Keratinocyte (primary cell): ENCODE measurements around the gene KCNMB3. TPM values are rescaled to one million over a fixed set of nuclear protein-coding genes. Genes with fewer than 3 reads are reported as not detected.

Experiments
- DNase-seq: peaks from one replicate; pipeline ENCODE4 v3.0.0-alpha.2; 2011; ENCODE audit warnings: low read depth, missing footprints, low spot score
- FAIRE-seq: peaks from 2 replicates; lab custom pipeline; 2011; peaks lifted over from hg19 to GRCh38; lab: Jason Lieb, UNC
- H2AFZ ChIP-seq: 2 replicates; pipeline ENCODE4 v1.6.0; 2012; ENCODE audit warnings: low read length, control low read depth, inconsistent platforms; ENCODE audit not compliant: control insufficient read depth
- H3K27ac ChIP-seq: 2 replicates; pipeline ENCODE4 v1.5.1; 2011; ENCODE audit warnings: low read length; ENCODE audit not compliant: control insufficient read depth, insufficient read depth
- H3K27me3 ChIP-seq: 3 replicates; pipeline ENCODE4 v1.6.0; 2011; ENCODE audit warnings: low read length; ENCODE audit not compliant: control insufficient read depth, insufficient read depth; ENCODE audit errors: extremely low read depth
- H3K36me3 ChIP-seq, 2 experiments: 2 replicates in 1 of 2; 3 replicates in 1 of 2; pipeline ENCODE4 v1.5.1; 2011; ENCODE audit warnings: low read length in 2 of 2, mild to moderate bottlenecking in 1 of 2; ENCODE audit not compliant: control insufficient read depth in 2 of 2, insufficient read depth in 2 of 2; ENCODE audit errors: extremely low read depth in 1 of 2
- H3K4me1 ChIP-seq: 3 replicates; pipeline ENCODE4 v1.5.1; 2011; ENCODE audit warnings: low read length; ENCODE audit not compliant: control insufficient read depth, insufficient read depth; ENCODE audit errors: extremely low read depth
- H3K4me2 ChIP-seq: 3 replicates; pipeline ENCODE4 v1.6.0; 2011; ENCODE audit warnings: low read depth, low read length; ENCODE audit not compliant: control insufficient read depth, insufficient read depth; ENCODE audit errors: extremely low read depth
- H3K4me3 ChIP-seq, 3 experiments: fragments of 200-600 bp in 1 of 3; sonication (generic) in 1 of 3; 2 replicates in 2 of 3; 3 replicates in 1 of 3; pipeline ENCODE4 v1.5.1; 2011 to 2016; ENCODE audit warnings: low read length in 3 of 3, mild to moderate bottlenecking in 3 of 3, control low read depth in 2 of 3, inconsistent platforms in 1 of 3, low read depth in 1 of 3, mixed read lengths in 1 of 3, mixed run types in 1 of 3, moderate library complexity in 1 of 3; ENCODE audit not compliant: control insufficient read depth in 2 of 3, insufficient read depth in 2 of 3; ENCODE audit errors: extremely low read depth in 1 of 3
- H3K79me2 ChIP-seq: 2 replicates; pipeline ENCODE4 v1.6.0; 2012; ENCODE audit warnings: low read length; ENCODE audit not compliant: control insufficient read depth, insufficient read depth
- H3K9ac ChIP-seq: 3 replicates; pipeline ENCODE4 v1.6.0; 2011; ENCODE audit warnings: low read length; ENCODE audit not compliant: control insufficient read depth, insufficient read depth; ENCODE audit errors: extremely low read depth
- H3K9me1 ChIP-seq: 3 replicates; pipeline ENCODE4 v1.6.0; 2011; ENCODE audit warnings: low read length; ENCODE audit not compliant: control insufficient read depth, insufficient read depth; ENCODE audit errors: extremely low read depth
- H3K9me3 ChIP-seq: 2 replicates; pipeline ENCODE4 v1.5.1; 2012; ENCODE audit warnings: low read depth, low read length; ENCODE audit not compliant: control insufficient read depth
- H4K20me1 ChIP-seq: 3 replicates; pipeline ENCODE4 v1.6.0; 2011; ENCODE audit warnings: low read length; ENCODE audit not compliant: control insufficient read depth, insufficient read depth; ENCODE audit errors: extremely low read depth
- CTCF ChIP-seq, 3 experiments: IDR thresholded peaks in 1 of 3; conservative IDR thresholded peaks in 1 of 3; optimal IDR thresholded peaks in 1 of 3; 2 replicates in 2 of 3; 3 replicates in 1 of 3; pipeline versions ENCODE3 to v1.5.1; 2011; ENCODE audit warnings: low read length in 3 of 3, mild to moderate bottlenecking in 3 of 3, moderate library complexity in 2 of 3, control low read depth in 1 of 3, inconsistent platforms in 1 of 3; ENCODE audit not compliant: insufficient read depth in 2 of 3; ENCODE audit errors: extremely low read depth in 1 of 3
- EZH2 ChIP-seq: IDR thresholded peaks from one replicate; pipeline ENCODE4 v1.6.1; 2012; ENCODE audit warnings: inconsistent platforms, mild to moderate bottlenecking, low read length, moderate library complexity
- dilution Hi-C: fragments of 300-500 bp; cut with MboI; formaldehyde crosslinking; loops from one replicate; pipeline ENCODE4 v1.7.0; 2020; ENCODE audit warnings: low sequenced_read_pairs; ENCODE audit not compliant: extremely low pct_ligation_motif_present
- polyA plus RNA-seq, 5 experiments: library from polyadenylated mRNA; depleted of rRNA in 3 of 5; stranded (reverse) in 3 of 5; stranded (forward) in 1 of 5; unstranded in 1 of 5; fragments of >200 nt; gene quantifications; 1 replicate in 1 of 5; 2 replicates in 3 of 5; 3 replicates in 1 of 5; pipeline versions ENCODE4 v1.2.1 to v1.2.3, GENCODE V29; 2011 to 2012; ENCODE audit warnings: missing spikeins in 2 of 5, low read depth in 1 of 5, low replicate concordance in 1 of 5

Gene KCNMB3
- polyA plus RNA-seq, 1 donor (not counting 4 experiments of a cell fraction or from before 2014, with no cell fraction given), result 1.00 TPM

- H3K36me3 ChIP-seq, result no peaks in the 10 kb centered on the region
- dilution Hi-C loops, result no loop called here
- H3K79me2 ChIP-seq, result peaks cover 13% of the 10 kb centered on the region
- no peak overlapping the region for H3K4me3 ChIP-seq
- H3K4me1 ChIP-seq, result no peaks in the 10 kb centered on the region
- no peak overlapping the region for H3K9ac ChIP-seq
- H4K20me1 ChIP-seq, result no peaks in the 10 kb centered on the region
- H3K27me3 ChIP-seq, result no peaks in the 10 kb centered on the region
- H3K9me3 ChIP-seq, result no peaks in the 10 kb centered on the region
- no peak overlapping the region for H2AFZ ChIP-seq
- TF ChIP-seq EZH2 (no peak), CTCF (optimal IDR thresholded peaks at IDR 0.05 in 1 of 3, IDR thresholded peaks at IDR 0.05 in 1 of 3, conservative IDR thresholded peaks at IDR 0.05 in 1 of 3; ENCODE audit: extremely low read depth in 1 of 3, insufficient read depth in 2 of 3, low read length in 3 of 3) (no peak)
- DNase-seq (no peak), FAIRE-seq (no peak)
- H3K27ac ChIP-seq, result no peak overlapping the region
- H3K9me1 ChIP-seq, result no peaks in the 10 kb centered on the region
- H3K4me2 ChIP-seq, result no peak overlapping the region
Observed at GRCh38 chr3:179196098-179196497, 54.8 kb downstream of the KCNMB3 start.

- TF ChIP-seq EZH2 (no peak), CTCF (optimal IDR thresholded peaks at IDR 0.05 in 1 of 3, IDR thresholded peaks at IDR 0.05 in 1 of 3, conservative IDR thresholded peaks at IDR 0.05 in 1 of 3; ENCODE audit: extremely low read depth in 1 of 3, insufficient read depth in 2 of 3, low read length in 3 of 3) (no peak)
- FAIRE-seq (no peak), DNase-seq (no peak)
- Histone ChIP-seq H3K9ac (no peak overlapping the region), H3K9me3 (no peaks in the 10 kb centered on the region), H3K27me3 (no peaks in the 10 kb centered on the region), H3K4me2 (no peak overlapping the region), H3K4me3 (no peak overlapping the region), H3K9me1 (no peaks in the 10 kb centered on the region), H4K20me1 (no peaks in the 10 kb centered on the region), H3K79me2 (peaks cover 16% of the 10 kb centered on the region), H3K4me1 (no peaks in the 10 kb centered on the region), H2AFZ (no peak overlapping the region), H3K36me3 (no peaks in the 10 kb centered on the region), H3K27ac (no peak overlapping the region)
- dilution Hi-C loops, result no loop called here
Observed at GRCh38 chr3:179194931-179195330, 56.0 kb downstream of the KCNMB3 start.

Other genes with a start within 250 kb of the KCNMB3 start
- 14.7 to 16.6 TPM (median 15.5 TPM) in 3 replicates for gene ZMAT3, start 179.3 kb downstream of the KCNMB3 start, polyA plus RNA-seq
- gene PIK3CA, start 102.8 kb downstream of the KCNMB3 start, polyA plus RNA-seq, result 7.5 to 12.0 TPM (median 7.7 TPM) in 3 replicates
- gene ZNF639, start 71.9 kb upstream of the KCNMB3 start, polyA plus RNA-seq, result 7.6 to 15.8 TPM (median 14.9 TPM) in 3 replicates
- gene MFN1, start 96.6 kb upstream of the KCNMB3 start, polyA plus RNA-seq, result 26.5 to 50.2 TPM (median 36.8 TPM) in 3 replicates
- gene GNB4, start 200.4 kb upstream of the KCNMB3 start, polyA plus RNA-seq, result 35.1 to 51.1 TPM (median 42.2 TPM) in 3 replicates